Measurements from ENCODE around the gene ZNF608. TPM values are rescaled to one million over a fixed set of nuclear protein-coding genes. Genes with fewer than 3 reads are reported as not detected.

Gene ZNF608
- total RNA-seq, 4 donors from 2014 or later: 16.3 to 34.8 (median 23.7) TPM

- TF ChIP-seq CTCF (IDR thresholded peaks at IDR 0.05) (no peak), POLR2A (IDR thresholded peaks at IDR 0.05) (no peak), EP300 (IDR thresholded peaks at IDR 0.05) (no peak)
- Histone ChIP-seq H3K27me3 (no peaks in the 10 kb centered on the region), H3K36me3 (no peaks in the 10 kb centered on the region), H3K27ac (no peak overlapping the region), H3K4me3 (no peak overlapping the region), H3K9me3 (no peaks in the 10 kb centered on the region), H3K4me1 (peaks cover 0 to 8% (median 1%) of the 10 kb centered on the region in 4 donors)
- WGBS, 2 donors: 75 to 82% methylated on average over 5 of the region's 5 CpGs
- no peak for DNase-seq (ENCODE audit: low spot score in 2 of 2)
These were observed 19.6 kb downstream of the ZNF608 start for GRCh38 chr5:124726631-124727362.

- TF ChIP-seq EP300 (IDR thresholded peaks at IDR 0.05) (no peak), POLR2A (IDR thresholded peaks at IDR 0.05) (no peak), CTCF (IDR thresholded peaks at IDR 0.05) (no peak)
- no peaks in the 10 kb centered on the region for H3K27me3 ChIP-seq
- no peaks in the 10 kb centered on the region for H3K9me3 ChIP-seq
- 85 to 91% methylated on average over 4 of the region's 4 CpGs for WGBS, 2 donors
- H3K4me1 ChIP-seq: peaks cover 0 to 3% (median 0%) of the 10 kb centered on the region in 4 donors
- no peaks in the 10 kb centered on the region for H3K36me3 ChIP-seq
- no peak overlapping the region for H3K27ac ChIP-seq
- DNase-seq (ENCODE audit: low spot score in 2 of 2): no peak
- H3K4me3 ChIP-seq: no peak overlapping the region
These were observed 20.7 kb downstream of the ZNF608 start for GRCh38 chr5:124725622-124726258.

- Histone ChIP-seq H3K4me3 (no peak overlapping the region), H3K27me3 (no peaks in the 10 kb centered on the region), H3K9me3 (no peaks in the 10 kb centered on the region), H3K27ac (no peak overlapping the region), H3K36me3 (no peaks in the 10 kb centered on the region), H3K4me1 (peaks cover 0 to 3% (median 0%) of the 10 kb centered on the region in 4 donors)
- DNase-seq (ENCODE audit: low spot score in 2 of 2): no peak
- no peak for TF ChIP-seq POLR2A (IDR thresholded peaks at IDR 0.05)
- TF ChIP-seq CTCF (IDR thresholded peaks at IDR 0.05): no peak
- no peak for TF ChIP-seq EP300 (IDR thresholded peaks at IDR 0.05)
- 71 to 77% methylated on average over 4 of the region's 4 CpGs for WGBS, 2 donors
These were observed 21.4 kb downstream of the ZNF608 start for GRCh38 chr5:124725040-124725434.

GRCh38 chr5:124724357-124725039, 21.9 kb downstream of the ZNF608 start:
- no peak for TF ChIP-seq EP300 (IDR thresholded peaks at IDR 0.05)
- TF ChIP-seq CTCF (IDR thresholded peaks at IDR 0.05): no peak
- no peak for TF ChIP-seq POLR2A (IDR thresholded peaks at IDR 0.05)
- no peak for DNase-seq (ENCODE audit: low spot score in 2 of 2)
- WGBS, 2 donors: 83% methylated on average over 6 of the region's 6 CpGs
- Histone ChIP-seq H3K4me3 (no peak overlapping the region), H3K36me3 (no peaks in the 10 kb centered on the region), H3K9me3 (no peaks in the 10 kb centered on the region), H3K4me1 (no peaks in the 10 kb centered on the region), H3K27ac (no peak overlapping the region), H3K27me3 (no peaks in the 10 kb centered on the region)

Measured in tibial nerve (tissue), 4 donors.